HTERT RPE-1 (cell line): ENCODE data around the gene HECTD3.

Experiments used
- in situ Hi-C: fragments of 300-500 bp; cut with MboI; formaldehyde crosslinking; loops from 4 replicates; pipeline ENCODE4 v1.14.3; 2020; ENCODE audit warnings: low sequenced_read_pairs

HECTD3 gene

GRCh38 chr1:45010855-45011811, at the start of gene HECTD3:
Gene HECTD3 (minus strand): TSS chr1:45011324. CDS start chr1:45011257, 67 bp downstream.
- in situ Hi-C loops: no loop called here

- in situ Hi-C loops: no loop called here
Measured at GRCh38 chr1:45059829-45060228, 48.7 kb upstream of the HECTD3 start.

- in situ Hi-C loops: no loop called here
Measured at GRCh38 chr1:45057542-45057941, 46.4 kb upstream of the HECTD3 start.

GRCh38 chr1:45051005-45051772, 40.1 kb upstream of the HECTD3 start:
- in situ Hi-C loops: no loop called here

GRCh38 chr1:45047032-45047431, 35.9 kb upstream of the HECTD3 start:
- in situ Hi-C loops: no loop called here

GRCh38 chr1:45044916-45045315, 33.8 kb upstream of the HECTD3 start:
- in situ Hi-C loops: no loop called here

- in situ Hi-C loops: no loop called here
Measured at GRCh38 chr1:45043094-45043493, 32.0 kb upstream of the HECTD3 start.

GRCh38 chr1:45040297-45040696, 29.2 kb upstream of the HECTD3 start:
- in situ Hi-C loops: no loop called here

- in situ Hi-C loops: no loop called here
Measured at GRCh38 chr1:45038661-45039364, 27.7 kb upstream of the HECTD3 start.

- in situ Hi-C loops: no loop called here
Measured at GRCh38 chr1:45038240-45038639, 27.1 kb upstream of the HECTD3 start.

GRCh38 chr1:45037456-45037855, 26.3 kb upstream of the HECTD3 start:
- in situ Hi-C loops: no loop called here

- in situ Hi-C loops: no loop called here
Measured at GRCh38 chr1:45035631-45036301, 24.6 kb upstream of the HECTD3 start.

GRCh38 chr1:45033356-45033755, 22.2 kb upstream of the HECTD3 start:
- in situ Hi-C loops: no loop called here

- in situ Hi-C loops: no loop called here
Measured at GRCh38 chr1:45032837-45033236, 21.7 kb upstream of the HECTD3 start.

GRCh38 chr1:45026446-45026845, 15.3 kb upstream of the HECTD3 start:
- in situ Hi-C loops: no loop called here

GRCh38 chr1:45023663-45024062, 12.5 kb upstream of the HECTD3 start:
- in situ Hi-C loops: no loop called here

- in situ Hi-C loops: no loop called here
Measured at GRCh38 chr1:45018599-45019230, 7.6 kb upstream of the HECTD3 start.

- in situ Hi-C loops: no loop called here
Measured at GRCh38 chr1:45016767-45017166, 5.6 kb upstream of the HECTD3 start.

- in situ Hi-C loops: no loop called here
Measured at GRCh38 chr1:45016090-45016697, 5.1 kb upstream of the HECTD3 start.

GRCh38 chr1:45015683-45016082, 4.6 kb upstream of the HECTD3 start:
- in situ Hi-C loops: no loop called here
